ENCODE data around the gene ADK. TPM values are rescaled to one million over a fixed set of nuclear protein-coding genes. Genes with fewer than 3 reads are reported as not detected.

The ADK gene
- total and polyA plus RNA-seq, 2 donors (not counting 3 experiments of a cell fraction or from before 2014, with no cell fraction given): 11.7 to 46.5 TPM

DNA sequence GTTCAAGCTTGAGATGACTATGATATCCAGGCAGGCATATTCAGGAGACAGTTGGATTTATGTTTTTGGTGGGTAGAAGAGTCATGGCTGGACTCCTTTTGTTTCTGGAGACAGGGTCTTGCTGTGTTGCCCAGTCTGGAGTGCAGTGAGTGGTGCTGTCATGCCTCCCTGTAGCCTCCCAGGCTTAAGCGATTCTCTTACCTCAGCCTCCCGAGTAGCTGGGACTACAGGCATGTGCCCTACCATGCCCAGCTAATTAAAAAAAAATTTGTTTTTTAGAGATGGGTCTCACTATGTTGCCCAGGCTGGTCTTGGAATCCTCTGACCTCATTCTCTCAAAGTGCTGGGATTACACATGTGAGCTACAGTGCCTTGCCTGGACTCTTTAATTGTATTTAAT, 62.0 kb downstream of the ADK start:
- Histone ChIP-seq H3K9me3 (replicated peaks; ENCODE audit: control insufficient read depth, insufficient read depth, low read length) (no peaks in the 10 kb centered on the region), H3K9ac (replicated peaks; ENCODE audit: extremely low read depth, insufficient read depth, low read length) (no peak overlapping the region), H3K27me3 (ENCODE audit: control insufficient read depth in 2 of 2, insufficient read depth in 2 of 2, low read length in 2 of 2) (no peaks in the 10 kb centered on the region), H3K4me1 (ENCODE audit: control insufficient read depth, extremely low read depth, insufficient read depth, low read length) (no peaks in the 10 kb centered on the region), H3K27ac (ENCODE audit: insufficient read depth, low read depth, low read length) (no peak overlapping the region), H3K4me2 (ENCODE audit: insufficient read depth, low read length) (no peak overlapping the region), H3K4me3 (replicated peaks in 1 of 3; ENCODE audit: insufficient read depth in 1 of 3, low read depth in 1 of 3, low read length in 3 of 3) (no peak overlapping the region), H2AFZ (ENCODE audit: low read depth, low read length) (no peak overlapping the region), H3K79me2 (ENCODE audit: control insufficient read depth, insufficient read depth, low read length) (peaks cover 37% of the 10 kb centered on the region), H4K20me1 (replicated peaks; ENCODE audit: control insufficient read depth, extremely low read depth, insufficient read depth, low read length) (no peaks in the 10 kb centered on the region), H3K9me1 (replicated peaks; ENCODE audit: control insufficient read depth, extremely low read depth, insufficient read depth, low read length) (no peaks in the 10 kb centered on the region), H3K36me3 (ENCODE audit: control insufficient read depth in 2 of 2, extremely low read depth in 1 of 2, insufficient read depth in 2 of 2, low read length in 2 of 2) (no peaks in the 10 kb centered on the region)
- dilution Hi-C loops (cut with MboI; ENCODE audit: extremely low pct_ligation_motif_present, low sequenced_read_pairs): no loop called here
- intact Hi-C loops (cut with micrococcal nuclease): loop anchor here (1.0 to 2.0 kb wide), 3 partner anchors 21 to 62 kb away; partner anchors contain the start of genes ADK and AP3M1
- DNase-seq (ENCODE audit: low read depth, low spot score) (no peak), FAIRE-seq (no peak)
- BruUV-seq (replicated peaks): no TSS peak
- TF ChIP-seq, protein P1, sequence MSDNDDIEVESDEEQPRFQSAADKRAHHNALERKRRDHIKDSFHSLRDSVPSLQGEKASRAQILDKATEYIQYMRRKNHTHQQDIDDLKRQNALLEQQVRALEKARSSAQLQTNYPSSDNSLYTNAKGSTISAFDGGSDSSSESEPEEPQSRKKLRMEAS (IDR thresholded peaks at IDR 0.05; ENCODE audit: insufficient read depth, insufficient read length): no peak
- no peak for TF ChIP-seq EZH2 (IDR thresholded peaks at IDR 0.05; ENCODE audit: borderline replicate concordance, low read depth, low read length, severe bottlenecking)
- no peak for TF ChIP-seq POLR2A (IDR thresholded peaks at IDR 0.05; ENCODE audit: low read depth, low read length)
- TF ChIP-seq POLR2AphosphoS5 (IDR thresholded peaks at IDR 0.05; ENCODE audit: insufficient read depth, low read depth, low read length): no peak
- no peak for TF ChIP-seq JUN (IDR thresholded peaks at IDR 0.05; ENCODE audit: borderline replicate concordance, insufficient read depth, insufficient read length, low read depth)
- TF ChIP-seq GATA2 (IDR thresholded peaks at IDR 0.05; ENCODE audit: insufficient read depth, insufficient read length, low read depth, low read length): no peak
- TF ChIP-seq, protein P2, sequence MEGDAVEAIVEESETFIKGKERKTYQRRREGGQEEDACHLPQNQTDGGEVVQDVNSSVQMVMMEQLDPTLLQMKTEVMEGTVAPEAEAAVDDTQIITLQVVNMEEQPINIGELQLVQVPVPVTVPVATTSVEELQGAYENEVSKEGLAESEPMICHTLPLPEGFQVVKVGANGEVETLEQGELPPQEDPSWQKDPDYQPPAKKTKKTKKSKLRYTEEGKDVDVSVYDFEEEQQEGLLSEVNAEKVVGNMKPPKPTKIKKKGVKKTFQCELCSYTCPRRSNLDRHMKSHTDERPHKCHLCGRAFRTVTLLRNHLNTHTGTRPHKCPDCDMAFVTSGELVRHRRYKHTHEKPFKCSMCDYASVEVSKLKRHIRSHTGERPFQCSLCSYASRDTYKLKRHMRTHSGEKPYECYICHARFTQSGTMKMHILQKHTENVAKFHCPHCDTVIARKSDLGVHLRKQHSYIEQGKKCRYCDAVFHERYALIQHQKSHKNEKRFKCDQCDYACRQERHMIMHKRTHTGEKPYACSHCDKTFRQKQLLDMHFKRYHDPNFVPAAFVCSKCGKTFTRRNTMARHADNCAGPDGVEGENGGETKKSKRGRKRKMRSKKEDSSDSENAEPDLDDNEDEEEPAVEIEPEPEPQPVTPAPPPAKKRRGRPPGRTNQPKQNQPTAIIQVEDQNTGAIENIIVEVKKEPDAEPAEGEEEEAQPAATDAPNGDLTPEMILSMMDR (IDR thresholded peaks at IDR 0.05; ENCODE audit: extremely low read depth in 1 of 2, insufficient read depth in 1 of 2, low read depth in 1 of 2, low read length in 2 of 2): no peak
- TF ChIP-seq FOS (IDR thresholded peaks at IDR 0.05; ENCODE audit: borderline replicate concordance, insufficient read depth, low read length): no peak
- TF ChIP-seq MYC (IDR thresholded peaks at IDR 0.05; ENCODE audit: low read depth, low read length): no peak
- CTCF ChIA-PET: interaction anchor here (0.5 to 6.3 kb wide), 26 partner anchors 10 to 807 kb away, joined by 3 to 58 read pairs (median 4); partner anchors contain the start of genes ADK and AP3M1
- POLR2A ChIA-PET: no interaction called here

Data from endothelial cell of umbilical vein (primary cell).